A549 (cell line): ENCODE results near the gene ZWILCH. TPM values are rescaled to one million over a fixed set of nuclear protein-coding genes. Genes with fewer than 3 reads are reported as not detected.

Source experiments
- ATAC-seq, 2 experiments: fragments of 200-7000 bp in 1 of 2; fragments of >200 bp in 1 of 2; cut with Nextera tagmentation in 1 of 2; cut with Tn5 transposase in 1 of 2; 3 replicates each; pipeline versions ENCODE4 v1.8.0 to v1.9.1; 2018 to 2020; ENCODE audit warnings: mild to moderate bottlenecking in 1 of 2, moderate library complexity in 1 of 2
- CTCF ChIA-PET: fragments of 300-600 bp; sonication (Branson Sonifier 250); formaldehyde crosslinking; extraction: SDS; loops from one replicate; lab custom pipeline; 2021; ENCODE audit warnings: antibody characterized with exemption, inconsistent platforms; lab: Yijun Ruan, JAX
- POLR2A ChIA-PET: fragments of 350-600 bp; formaldehyde crosslinking; extraction: SDS; loops from one replicate; lab custom pipeline; 2021; ENCODE audit warnings: antibody characterized with exemption, inconsistent platforms; lab: Yijun Ruan, JAX
- DNase-seq, 2 experiments: peaks; one replicate each; pipeline versions ENCODE4 v3.0.0 to v3.0.0-alpha.2; 2011 to 2016; ENCODE audit warnings: low read depth in 1 of 2, low spot score in 1 of 2
- FAIRE-seq: peaks from 2 replicates; lab custom pipeline; 2011; peaks lifted over from hg19 to GRCh38; lab: Jason Lieb, UNC
- H3K27ac ChIP-seq, 2 experiments: fragments of >200 bp; sonication (Bioruptor Twin); formaldehyde crosslinking; 3 replicates each; pipeline ENCODE4 v1.5.1; 2016 to 2017
- H3K4me1 ChIP-seq: fragments of >200 bp; sonication (Bioruptor Twin); formaldehyde crosslinking; 3 replicates; pipeline ENCODE4 v1.6.1; 2016
- H3K4me2 ChIP-seq: fragments of >200 bp; sonication (Bioruptor Twin); formaldehyde crosslinking; 3 replicates; pipeline ENCODE4 v1.6.1; 2016
- H3K4me3 ChIP-seq: fragments of >200 bp; sonication (Bioruptor Twin); formaldehyde crosslinking; 3 replicates; pipeline ENCODE4 v1.5.1; 2016
- H3K9me3 ChIP-seq: fragments of >200 bp; sonication (Bioruptor Twin); formaldehyde crosslinking; 3 replicates; pipeline ENCODE4 v1.6.1; 2016
- BCL3 ChIP-seq: fragments of >200 bp; sonication (Bioruptor Twin); formaldehyde crosslinking; IDR thresholded peaks from 3 replicates; pipeline ENCODE4 v1.6.1; 2016
- BHLHE40 ChIP-seq: IDR thresholded peaks from 2 replicates; pipeline ENCODE4 v1.6.1; 2012; ENCODE audit warnings: low read depth, low read length, inconsistent platforms
- CBX2 ChIP-seq: fragments of 200-600 bp; sonication (generic); IDR thresholded peaks from 2 replicates; pipeline ENCODE4 v1.6.1; 2016; ENCODE audit warnings: low read depth, mild to moderate bottlenecking, borderline replicate concordance
- CHD2 ChIP-seq: fragments of 150-350 bp; IDR thresholded peaks from 2 replicates; pipeline ENCODE4 v1.6.1; 2014; ENCODE audit warnings: low read length; ENCODE audit not compliant: partially characterized antibody
- ELK1 ChIP-seq: fragments of 150-350 bp; IDR thresholded peaks from 2 replicates; pipeline ENCODE4 v1.6.1; 2014; ENCODE audit warnings: low read depth, mild to moderate bottlenecking, low read length
- FOSB ChIP-seq: fragments of 250-450 bp; sonication (Bioruptor Pico); IDR thresholded peaks from 2 replicates; pipeline ENCODE4 v1.5.0; 2020; ENCODE audit warnings: mild to moderate bottlenecking, moderate library complexity
- FOXS1 ChIP-seq: fragments of 250-450 bp; sonication (Bioruptor Pico); IDR thresholded peaks from 2 replicates; pipeline ENCODE4 v1.5.0; 2020; ENCODE audit warnings: mild to moderate bottlenecking, moderate library complexity
- GATA3 ChIP-seq: IDR thresholded peaks from 2 replicates; pipeline ENCODE4 v1.6.1; 2012; ENCODE audit warnings: borderline replicate concordance
- HEYL ChIP-seq: fragments of 250-450 bp; sonication (Bioruptor Pico); IDR thresholded peaks from 2 replicates; pipeline ENCODE4 v1.8.0; 2021; ENCODE audit warnings: mild to moderate bottlenecking, moderate library complexity
- HMGXB4 ChIP-seq: fragments of 250-450 bp; sonication (Bioruptor Pico); IDR thresholded peaks from 2 replicates; pipeline ENCODE4 v1.5.0; 2021; ENCODE audit warnings: mild to moderate bottlenecking, moderate library complexity, borderline replicate concordance
- HOXA7 ChIP-seq: fragments of 250-450 bp; sonication (Bioruptor Pico); IDR thresholded peaks from 2 replicates; pipeline ENCODE4 v1.5.0; 2020; ENCODE audit warnings: mild to moderate bottlenecking, moderate library complexity
- HOXB5 ChIP-seq: fragments of 250-450 bp; sonication (Bioruptor Pico); IDR thresholded peaks from 2 replicates; pipeline ENCODE4 v1.5.0; 2020; ENCODE audit warnings: mild to moderate bottlenecking, moderate library complexity
- KDM1A ChIP-seq: fragments of 200-600 bp; sonication (generic); IDR thresholded peaks from 2 replicates; pipeline ENCODE4 v1.6.1; 2016; ENCODE audit warnings: low read depth, mild to moderate bottlenecking
- NFE2L2 ChIP-seq: fragments of 150-350 bp; conservative IDR thresholded peaks from 2 replicates; pipeline ENCODE4 v1.6.1; 2014; ENCODE audit warnings: low read length
- NPAS2 ChIP-seq: fragments of 250-450 bp; sonication (Bioruptor Pico); IDR thresholded peaks from 2 replicates; pipeline ENCODE4 v1.8.0; 2022; ENCODE audit warnings: mild to moderate bottlenecking, moderate library complexity, borderline replicate concordance
- PBX3 ChIP-seq: IDR thresholded peaks from 2 replicates; pipeline ENCODE4 v1.6.1; 2012
- RAD21 ChIP-seq, 2 experiments: fragments of >200 bp in 1 of 2; sonication (Bioruptor Twin) in 1 of 2; formaldehyde crosslinking in 1 of 2; IDR thresholded peaks in 1 of 2; conservative IDR thresholded peaks in 1 of 2; 2 replicates in 1 of 2; 3 replicates in 1 of 2; pipeline ENCODE4 v1.6.1; 2012 to 2018; ENCODE audit warnings: inconsistent platforms in 1 of 2
- RCOR1 ChIP-seq: fragments of 150-350 bp; IDR thresholded peaks from 2 replicates; pipeline ENCODE4 v1.6.1; 2014; ENCODE audit warnings: antibody characterized with exemption, low read length, low read depth
- REST ChIP-seq: fragments of 200-600 bp; sonication (generic); IDR thresholded peaks from 2 replicates; pipeline ENCODE4 v1.6.1; 2016; ENCODE audit warnings: antibody characterized with exemption, mild to moderate bottlenecking, moderate library complexity
- RFX5 ChIP-seq: fragments of 450-650 bp; IDR thresholded peaks from 2 replicates; pipeline ENCODE4 v1.7.1; 2014; ENCODE audit warnings: antibody characterized with exemption, mild to moderate bottlenecking, moderate library complexity
- RNF2 ChIP-seq: fragments of 200-600 bp; sonication (generic); IDR thresholded peaks from 2 replicates; pipeline ENCODE4 v1.6.1; 2016; ENCODE audit warnings: low read depth, mild to moderate bottlenecking, antibody characterized with exemption, moderate library complexity, borderline replicate concordance
- SMC3 ChIP-seq: fragments of >200 bp; sonication (Bioruptor Twin); formaldehyde crosslinking; IDR thresholded peaks from 3 replicates; pipeline ENCODE4 v1.6.1; 2018; ENCODE audit warnings: inconsistent platforms
- ZC3H11A ChIP-seq: fragments of 450-650 bp; IDR thresholded peaks from 2 replicates; pipeline ENCODE4 v1.6.1; 2014; ENCODE audit warnings: antibody characterized with exemption, mild to moderate bottlenecking
- ZNF302 ChIP-seq: fragments of 250-450 bp; sonication (Bioruptor Pico); IDR thresholded peaks from 2 replicates; pipeline ENCODE4 v1.9.0; 2021; ENCODE audit warnings: inconsistent platforms, mild to moderate bottlenecking, moderate library complexity
- WGBS: methylation state at CpG from one replicate; pipeline ENCODE4 v1.1.6; 2017; ENCODE audit errors: missing lambda C conversion rate; 5-methylcytosine and 5-hydroxymethylcytosine counted together
- polyA plus RNA-seq, 4 experiments: library from polyadenylated mRNA; depleted of rRNA in 3 of 4; stranded (reverse); fragments of >200 nt; fragmentation: RNase III in 1 of 4; extraction: RNeasy Plus Mini Kit Qiagen cat#74134 plus additional on column Dnase treatment in 1 of 4; gene quantifications; 2 replicates in 3 of 4; 3 replicates in 1 of 4; pipeline ENCODE4 v1.2.3, GENCODE V29; 2011 to 2017

The ZWILCH gene
- polyA plus RNA-seq, 2 of the 4 experiments (the other 2 are of a cell fraction), result 49.4 to 70.9 TPM

- TF ChIP-seq REST (no peak), HEYL (CRISPR knock-in tag) (no peak), NFE2L2 (no peak), HOXB5 (CRISPR knock-in tag) (no peak), ZNF302 (CRISPR knock-in tag) (no peak), ELK1 (no peak), FOSB (CRISPR knock-in tag) (no peak), BHLHE40 (no peak), HMGXB4 (CRISPR knock-in tag) (no peak), RNF2 (no peak)
Observed at GRCh38 chr15:66558271-66558670, 53.1 kb downstream of the ZWILCH start (continued).

- ChIA-PET POLR2A (no interaction called here), CTCF (interaction anchor here (0.9 to 13.4 kb wide), 6 partner anchors 6 to 291 kb away, joined by 3 to 88 read pairs (median 4); partner anchors contain the start of gene LCTL)
- ATAC-seq (no peak), FAIRE-seq (no peak), DNase-seq (no peak)
- no peak for TF ChIP-seq GATA3
- Histone ChIP-seq H3K4me1 (no peaks in the 10 kb centered on the region), H3K4me3 (no peak overlapping the region), H3K27ac (no peak overlapping the region), H3K4me2 (no peak overlapping the region), H3K9me3 (no peaks in the 10 kb centered on the region)
- 91% methylated on average over 18 of the region's 18 CpGs for WGBS
Observed at GRCh38 chr15:66560856-66561525, 55.9 kb downstream of the ZWILCH start.

GRCh38 chr15:66563126-66563525 is 58.0 kb downstream of the ZWILCH start:
- FAIRE-seq (no peak), ATAC-seq (no peak), DNase-seq (no peak)
- Histone ChIP-seq H3K9me3 (no peaks in the 10 kb centered on the region), H3K4me2 (no peak overlapping the region), H3K4me1 (no peaks in the 10 kb centered on the region), H3K4me3 (no peak overlapping the region), H3K27ac (no peak overlapping the region)
- CTCF ChIA-PET, result no interaction called here
- TF ChIP-seq KDM1A (no peak), FOSB (CRISPR knock-in tag) (no peak), RAD21 (conservative IDR thresholded peaks at IDR 0.05 in 1 of 2, IDR thresholded peaks at IDR 0.05 in 1 of 2) (no peak), CBX2 (no peak), SMC3 (no peak), CHD2 (no peak), NPAS2 (CRISPR knock-in tag) (no peak), HOXA7 (CRISPR knock-in tag) (no peak), PBX3 (no peak), BCL3 (no peak), FOXS1 (CRISPR knock-in tag) (no peak), ZC3H11A (no peak), HEYL (CRISPR knock-in tag) (no peak), RFX5 (no peak), RCOR1 (no peak)
- POLR2A ChIA-PET, result no interaction called here
- WGBS, result 86% methylated on average over 4 of the region's 4 CpGs
